ENCODE data around the gene OR7G3. TPM values are rescaled to one million over a fixed set of nuclear protein-coding genes. Genes with fewer than 3 reads are reported as not detected.

Gene OR7G3
- total RNA-seq, 1 experiment from 2014 or later = not detected

GRCh38 chr19:9148697-9149096 is 21.9 kb upstream of the OR7G3 start:
- H3K27ac Mint-ChIP-seq = no peak overlapping the region
- Histone ChIP-seq H4K91ac (ENCODE audit: insufficient read length, low read depth, low read length) (no peak overlapping the region), H2BK5ac (ENCODE audit: insufficient read length, low read length) (no peak overlapping the region), H2AK5ac (ENCODE audit: insufficient read length, low read length) (no peak overlapping the region), H3K27ac (ENCODE audit: insufficient read length, low read depth, low read length) (no peak overlapping the region), H3T11ph (ENCODE audit: low read length) (no peak overlapping the region), H3K79me2 (ENCODE audit: insufficient read depth, low read length) (peaks cover 80% of the 10 kb centered on the region), H2BK20ac (ENCODE audit: low read depth, low read length, poor library complexity, severe bottlenecking) (no peak overlapping the region), H3K79me1 (ENCODE audit: insufficient read depth, low read depth, low read length, poor library complexity, severe bottlenecking) (peaks cover 11% of the 10 kb centered on the region), H2AFZ (ENCODE audit: low read length) (no peak overlapping the region), H4K20me1 (ENCODE audit: control insufficient read depth, insufficient read depth, insufficient read length) (no peaks in the 10 kb centered on the region), H3K14ac (ENCODE audit: insufficient read depth, low read length) (no peak overlapping the region), H3K23ac (ENCODE audit: insufficient read length, low read depth, low read length) (no peak overlapping the region), H3K23me2 (ENCODE audit: insufficient read length, low read depth, low read length, poor library complexity, severe bottlenecking) (no peaks in the 10 kb centered on the region), H2BK15ac (ENCODE audit: low read depth, low read length) (no peak overlapping the region), H3K18ac (ENCODE audit: insufficient read length, low read depth, low read length) (no peak overlapping the region), H2BK120ac (ENCODE audit: low read depth, low read length, poor library complexity, severe bottlenecking) (no peak overlapping the region), H4K5ac (ENCODE audit: insufficient read length, low read depth, low read length) (no peak overlapping the region), H2BK12ac (ENCODE audit: insufficient read length, low read depth, low read length) (no peak overlapping the region), H3K56ac (ENCODE audit: insufficient read length, low read depth, low read length) (no peak overlapping the region), H3K4me1 (ENCODE audit: insufficient read depth, low read length) (no peaks in the 10 kb centered on the region), H3K9me3 (ENCODE audit: control insufficient read depth, low read depth, low read length) (peaks cover 36% of the 10 kb centered on the region), H4K8ac (replicated peaks; ENCODE audit: insufficient read length, low read depth, low read length) (no peak overlapping the region), H3K4me2 (ENCODE audit: insufficient read depth, insufficient read length, low read length) (no peak overlapping the region), H3K9ac (ENCODE audit: extremely low read depth, insufficient read length, low read length) (no peak overlapping the region), H3K27me3 (ENCODE audit: insufficient read depth, low read length) (no peaks in the 10 kb centered on the region), H3K4ac (ENCODE audit: low read depth, low read length) (no peak overlapping the region)
- no peak for TF ChIP-seq CTCF (conservative IDR thresholded peaks at IDR 0.05)
- WGBS (ENCODE audit: extremely low coverage, insufficient read length, low lambda C conversion rate) = no CpG with 5 or more reads among the region's 3 CpGs
- H3K9me3 Mint-ChIP-seq = peaks cover 86 to 96% of the 10 kb centered on the region in 2 experiments
- no peak for DNase-seq
- H3K27me3 Mint-ChIP-seq (ENCODE audit: low read depth) = no peaks in the 10 kb centered on the region; the same call in none of the 2 replicates
- peaks cover 87 to 97% (median 95%) of the 10 kb centered on the region in 3 experiments for H3K36me3 Mint-ChIP-seq (ENCODE audit: insufficient read depth in 1 of 3, low read depth in 3 of 3)
- peaks cover 3 to 4% of the 10 kb centered on the region in 2 experiments; a peak in 1 of 4 replicates for H3K4me1 Mint-ChIP-seq
- no peak overlapping the region for H3K4me3 Mint-ChIP-seq

Data from H9 (cell line).